Tibial nerve (tissue), 3 donors: Measurements from ENCODE around the gene RPAP2.
"Not testable (repeated sequence)": the region's sequence is repeated elsewhere in the genome, so short reads cannot be mapped to it uniquely, and the experiment has no call there.

Experiments used
- CTCF ChIP-seq, 5 experiments: fragments of 200-600 bp in 3 of 5; fragments of 450-650 bp in 2 of 5; sonication (generic) in 3 of 5; IDR thresholded peaks; one replicate each; pipeline ENCODE4 v1.5.1; 2016 to 2019; ENCODE audit warnings: antibody characterized with exemption in 5 of 5, mild to moderate bottlenecking in 3 of 5, moderate library complexity in 2 of 5
- POLR2A ChIP-seq, 2 donors: fragments of 450-650 bp; IDR thresholded peaks; one replicate each; pipeline ENCODE4 v1.6.1; 2017; ENCODE audit warnings: antibody characterized with exemption in 2 of 2, mild to moderate bottlenecking in 2 of 2, moderate library complexity in 2 of 2

DNA sequence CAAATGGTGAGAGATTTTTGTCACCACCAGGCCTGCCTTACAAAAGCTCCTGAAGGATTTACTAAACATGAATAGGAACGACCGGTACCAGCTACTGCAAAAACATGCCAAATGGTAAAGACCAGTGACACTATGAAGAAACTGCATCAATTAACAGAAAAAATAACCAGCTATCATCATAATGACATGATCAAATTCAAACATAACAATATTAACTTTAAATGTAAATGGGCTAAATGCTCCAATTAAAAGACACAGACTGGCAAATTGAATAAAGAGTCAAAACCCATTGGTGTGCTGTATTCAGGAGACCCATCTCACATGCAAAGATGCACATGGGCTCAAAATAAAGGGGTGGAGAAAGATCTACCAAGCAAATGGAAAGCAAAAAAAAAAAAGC, 17.4 kb upstream of the RPAP2 start:
- not testable (repeated sequence) for TF ChIP-seq CTCF, POLR2A (IDR thresholded peaks at IDR 0.05)
